GM12891 (cell line): Measurements from ENCODE around the gene IQSEC3.

ENCODE experiments used
- POLR2A ChIP-seq: IDR thresholded peaks from 2 replicates; pipeline ENCODE4 v1.6.1; 2011; ENCODE audit warnings: low read depth, low read length, control low read depth
- POLR2AphosphoS5 ChIP-seq: IDR thresholded peaks from 2 replicates; pipeline ENCODE4 v1.6.1; 2011; ENCODE audit warnings: low read depth, low read length, control low read depth
- POU2F2 ChIP-seq: IDR thresholded peaks from 2 replicates; pipeline ENCODE4 v1.6.1; 2011; ENCODE audit warnings: low read depth, mild to moderate bottlenecking, control low read depth, low read length, moderate library complexity
- SPI1 ChIP-seq: IDR thresholded peaks from 2 replicates; pipeline ENCODE4 v1.6.1; 2011; ENCODE audit warnings: low read depth, low read length, control low read depth

- TF ChIP-seq POLR2A (no peak), SPI1 (0 out of 2 replicates have a peak, but pooled peaks have one; percentile 42), POLR2AphosphoS5 (no peak), POU2F2 (no peak)
These were observed 153.4 kb downstream of the IQSEC3 start for GRCh38 chr12:219891-220352.
